GM18511 (cell line): ENCODE measurements around the gene CYTH2.
A peak's percentile ranks its signal among the peaks of the same experiment; 100 is the strongest.

Experiments used
- ATAC-seq: cut with Tn5 transposase; IDR thresholded peaks from one replicate; pipeline ENCODE4 v1.9.1; 2021; ENCODE audit warnings: mild to moderate bottlenecking, moderate library complexity; ENCODE audit not compliant: unreplicated experiment

The CYTH2 gene

GRCh38 chr19:48452289-48453190 lies 16.6 kb upstream of the CYTH2 start:
- ATAC-seq, result no peak

- ATAC-seq, result no peak
Observed at GRCh38 chr19:48454150-48454730, 14.9 kb upstream of the CYTH2 start.

- ATAC-seq, result no peak
Observed at GRCh38 chr19:48455171-48455907, 13.8 kb upstream of the CYTH2 start, which contains the start of gene KCNJ14. Gene KCNJ14, plus strand, starts transcription at chr19:48455574. Its CDS starts 6,151 bp downstream, at chr19:48461725.

GRCh38 chr19:48455908-48456562 lies 13.1 kb upstream of the CYTH2 start:
- ATAC-seq, result no peak

- no peak for ATAC-seq
Observed at GRCh38 chr19:48456864-48457263, 12.3 kb upstream of the CYTH2 start.

GRCh38 chr19:48458016-48458415 lies 11.2 kb upstream of the CYTH2 start:
- ATAC-seq, result no peak

DNA sequence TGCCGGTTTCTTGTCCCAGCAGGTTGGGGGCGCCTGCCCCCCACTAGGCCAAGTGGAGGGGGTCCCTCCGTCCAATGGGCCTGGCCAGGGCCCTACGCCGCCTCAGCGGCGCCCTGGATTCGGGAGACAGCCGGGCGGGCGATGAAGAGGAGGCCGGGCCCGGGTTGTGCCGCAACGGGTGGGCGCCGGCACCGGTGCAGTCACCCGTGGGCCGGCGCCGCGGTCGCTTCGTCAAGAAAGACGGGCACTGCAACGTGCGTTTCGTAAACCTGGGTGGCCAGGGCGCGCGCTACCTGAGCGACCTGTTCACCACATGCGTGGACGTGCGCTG lies 7.6 kb upstream of the CYTH2 start:
- ATAC-seq, result no peak

DNA sequence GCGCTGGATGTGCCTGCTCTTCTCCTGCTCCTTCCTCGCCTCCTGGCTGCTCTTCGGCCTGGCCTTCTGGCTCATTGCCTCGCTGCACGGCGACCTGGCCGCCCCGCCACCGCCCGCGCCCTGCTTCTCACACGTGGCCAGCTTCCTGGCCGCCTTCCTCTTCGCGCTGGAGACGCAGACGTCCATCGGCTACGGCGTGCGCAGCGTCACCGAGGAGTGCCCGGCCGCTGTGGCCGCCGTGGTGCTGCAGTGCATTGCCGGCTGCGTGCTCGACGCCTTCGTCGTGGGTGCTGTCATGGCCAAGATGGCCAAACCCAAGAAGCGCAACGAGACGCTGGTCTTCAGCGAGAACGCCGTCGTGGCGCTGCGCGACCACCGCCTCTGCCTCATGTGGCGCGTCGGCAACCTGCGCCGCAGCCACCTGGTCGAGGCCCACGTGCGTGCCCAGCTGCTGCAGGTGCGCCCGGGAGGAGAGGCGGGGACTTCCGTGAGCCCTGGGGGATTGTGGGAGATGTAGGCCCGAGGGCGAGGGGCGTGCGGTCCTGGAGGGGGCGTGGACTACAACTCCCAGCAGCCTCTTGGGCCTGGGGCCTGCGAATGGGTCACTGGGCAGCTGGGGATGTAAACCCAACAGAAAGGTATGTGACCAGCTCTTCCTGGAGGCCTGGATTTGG lies 7.0 kb upstream of the CYTH2 start:
- ATAC-seq, result no peak

- no peak for ATAC-seq
Observed at GRCh38 chr19:48465215-48465614, 4.0 kb upstream of the CYTH2 start.

DNA sequence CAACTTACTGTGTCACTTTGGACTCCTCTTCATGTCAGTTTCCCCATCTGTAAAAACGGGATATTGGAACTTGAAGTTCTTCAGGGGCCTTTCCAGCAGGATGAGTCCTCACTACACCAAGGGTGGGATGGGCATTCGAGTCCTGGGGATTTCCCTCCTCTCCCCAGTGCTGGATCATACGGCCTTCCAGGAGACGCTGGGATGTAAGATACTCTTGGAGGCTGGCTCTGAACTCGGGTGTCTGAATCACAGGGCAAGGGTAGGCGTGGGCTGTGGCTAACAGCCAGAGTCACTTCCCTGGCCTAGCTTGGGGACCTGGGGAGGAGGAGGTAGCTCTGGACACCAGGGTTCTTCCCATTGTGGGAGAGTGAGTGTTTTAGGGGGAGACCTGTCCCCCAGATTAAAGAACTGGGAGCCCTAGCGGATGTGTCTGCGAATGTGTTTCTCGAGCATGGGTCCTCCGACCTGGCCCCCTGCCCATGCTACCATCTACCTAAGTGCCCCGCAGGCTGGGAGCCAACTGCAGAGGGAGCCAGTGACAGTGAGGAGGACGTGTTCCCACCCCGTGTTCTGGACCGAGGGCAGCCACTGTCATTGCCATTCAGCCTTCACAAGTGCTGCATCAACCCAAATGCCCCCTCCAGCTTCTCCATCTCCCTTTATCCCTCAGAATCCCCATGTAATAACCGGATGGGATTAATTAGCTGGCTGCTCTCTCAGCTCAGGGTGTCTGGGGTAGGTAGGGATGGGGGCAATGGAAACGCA lies 2.4 kb upstream of the CYTH2 start:
- ATAC-seq, result no peak

DNA sequence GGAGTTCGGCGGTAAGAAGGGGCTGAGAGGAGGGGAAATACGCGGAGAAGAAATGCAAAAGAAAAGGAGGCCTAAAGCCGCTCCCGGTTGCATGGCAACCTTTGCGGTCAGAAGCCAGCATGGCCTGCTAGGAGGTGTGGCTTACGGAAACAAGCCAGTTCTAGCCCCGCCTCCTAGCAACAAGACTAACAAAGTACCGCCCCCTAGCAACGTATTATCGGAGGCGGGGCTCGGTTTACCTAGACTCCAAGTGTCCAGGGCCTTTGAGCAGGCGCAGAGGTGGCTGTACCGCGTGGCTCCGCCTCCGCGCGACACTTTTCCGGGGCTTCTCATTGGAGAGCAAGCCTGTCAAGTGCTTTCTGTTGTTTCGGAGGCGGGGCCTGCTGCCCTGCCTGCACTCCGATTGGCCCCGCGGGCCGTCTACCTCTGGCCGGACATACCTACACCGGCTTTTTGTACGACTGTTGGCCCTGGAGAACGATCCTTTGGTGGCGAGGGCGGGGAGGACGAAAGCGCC lies 339 bp upstream of the CYTH2 start:
- ATAC-seq, result peak; percentile 93

GRCh38 chr19:48469934-48470680 lies 938 bp downstream of the CYTH2 start:
- no peak for ATAC-seq

- no peak for ATAC-seq
Observed at GRCh38 chr19:48470856-48471255, 1.7 kb downstream of the CYTH2 start.

DNA sequence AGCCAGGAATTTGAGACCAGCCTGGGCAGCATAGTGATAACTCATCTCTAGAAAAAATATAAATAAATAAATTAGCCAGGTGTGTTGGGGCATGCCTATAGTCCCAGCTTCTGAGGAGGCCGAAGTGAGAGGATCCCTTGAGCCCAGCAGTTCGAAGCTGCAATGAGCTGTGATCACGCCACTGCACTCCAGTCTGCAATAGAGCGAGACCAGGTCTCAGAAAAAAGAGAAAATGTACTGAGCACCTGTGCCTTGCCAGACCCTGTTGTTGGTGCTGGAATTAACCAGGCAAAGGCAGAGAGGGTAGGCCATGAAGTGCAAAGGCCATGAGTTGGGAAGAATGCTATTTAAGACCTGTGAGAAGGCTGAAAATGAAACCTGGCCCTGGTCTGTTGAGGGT lies 2.7 kb downstream of the CYTH2 start:
- ATAC-seq, result no peak

- no peak for ATAC-seq
Observed at GRCh38 chr19:48473161-48473966, 4.2 kb downstream of the CYTH2 start.

- ATAC-seq, result no peak
Observed at GRCh38 chr19:48474084-48474592, 5.0 kb downstream of the CYTH2 start.

DNA sequence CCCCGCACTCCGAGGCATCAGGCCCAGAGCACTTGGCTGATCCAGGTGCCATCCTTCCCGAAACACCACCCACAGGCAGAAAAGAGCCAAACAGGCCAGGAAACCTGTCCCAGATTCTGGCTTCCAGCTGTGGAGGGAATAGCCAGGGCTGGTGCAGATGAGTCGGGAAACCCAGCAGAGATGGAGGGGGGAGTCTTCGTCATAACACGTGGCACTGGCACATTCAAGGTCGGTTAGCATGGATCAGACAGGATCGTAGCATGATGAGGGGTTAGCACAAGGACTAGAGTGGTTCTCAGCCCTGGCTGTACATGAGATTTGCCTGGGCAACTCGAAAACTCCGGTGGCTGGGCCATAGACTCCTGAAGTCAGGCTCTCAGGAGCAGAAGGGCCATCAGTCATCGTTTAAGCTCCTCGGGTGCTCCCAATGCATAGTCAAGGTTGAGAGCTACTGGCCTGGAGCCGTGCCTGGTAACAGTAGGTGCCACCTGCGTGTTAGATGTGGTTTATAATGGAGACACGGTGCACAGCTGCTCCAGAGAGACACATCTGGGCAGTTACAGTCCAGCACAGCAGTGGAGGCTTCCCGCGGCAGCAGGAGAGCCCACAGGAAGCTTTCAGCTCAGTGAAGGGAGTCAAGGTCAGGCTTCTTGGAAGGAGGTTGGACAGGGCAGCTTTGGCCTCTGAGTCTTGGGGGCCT lies 6.3 kb downstream of the CYTH2 start:
- ATAC-seq, result no peak
